ENCODE results near the gene RPS24. TPM values are rescaled to one million over a fixed set of nuclear protein-coding genes. Genes with fewer than 3 reads are reported as not detected.
"Not testable (repeated sequence)": the region's sequence is repeated elsewhere in the genome, so short reads cannot be mapped to it uniquely, and the experiment has no call there.

RPS24 gene
- total and polyA plus RNA-seq, 2 of the 8 experiments (the other 6 are each of a cell fraction or from before 2014, with no cell fraction given): 2,128 to 3,943 TPM

DNA sequence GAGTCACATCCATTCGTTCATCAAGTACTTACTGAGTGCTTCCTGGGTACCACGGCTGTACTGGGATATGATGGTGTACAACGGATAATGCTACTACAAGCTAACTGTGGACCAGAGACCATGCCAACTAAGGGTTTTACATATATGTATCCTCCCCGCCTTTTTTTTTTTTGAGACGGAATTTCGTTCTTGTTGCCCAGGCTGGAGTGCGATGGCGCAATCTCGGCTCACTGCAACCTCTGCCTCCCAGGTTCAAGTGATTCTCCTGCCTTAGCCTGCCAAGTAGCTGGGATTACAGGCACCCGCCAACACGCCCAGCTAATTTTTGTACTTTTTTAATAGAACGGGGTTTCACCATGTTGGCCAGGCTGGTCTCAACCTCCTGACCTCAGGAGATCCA, 36.4 kb downstream of the RPS24 start:
- H4K20me1 ChIP-seq (replicated peaks in 1 of 2; ENCODE audit: control insufficient read depth in 1 of 2, insufficient read depth in 2 of 2, low read length in 2 of 2); H2BK12ac ChIP-seq (ENCODE audit: low read depth, low read length); H3K4me2 ChIP-seq (ENCODE audit: insufficient read depth in 1 of 2, low read depth in 2 of 2, low read length in 2 of 2); H3K9ac ChIP-seq (replicated peaks in 1 of 4; ENCODE audit: extremely low read depth in 1 of 4, low read depth in 3 of 4, low read length in 3 of 4); H3K14ac ChIP-seq (ENCODE audit: insufficient read length); POLR2A ChIA-PET (ENCODE audit: partially characterized antibody); H3K9me3 ChIP-seq (ENCODE audit: insufficient read depth in 2 of 2, low read depth in 1 of 2, low read length in 1 of 2); H2BK5ac ChIP-seq (ENCODE audit: low read depth, low read length); H3K36me3 ChIP-seq (ENCODE audit: control insufficient read depth in 2 of 4, insufficient read depth in 4 of 4, low read length in 3 of 4); FAIRE-seq; H2AK5ac ChIP-seq (ENCODE audit: low read depth, low read length); H3K79me2 ChIP-seq (ENCODE audit: control insufficient read depth in 1 of 2, insufficient read depth in 2 of 2, low read length in 2 of 2); H3K56ac ChIP-seq (replicated peaks; ENCODE audit: insufficient read length, low read depth, low read length); H2BK15ac ChIP-seq (ENCODE audit: low read length); H3K79me1 ChIP-seq (ENCODE audit: low read depth, low read length); H2BK120ac ChIP-seq (replicated peaks; ENCODE audit: low read depth, low read length); H2BK20ac ChIP-seq (ENCODE audit: low read length); DNase-seq (ENCODE audit: low read depth in 1 of 2, low spot score in 2 of 2); H4K91ac ChIP-seq (replicated peaks; ENCODE audit: insufficient read length, low read length); H2AFZ ChIP-seq (ENCODE audit: low read length); H3K27me3 ChIP-seq (replicated peaks in 1 of 4; ENCODE audit: control insufficient read depth in 3 of 4, extremely low read depth in 1 of 4, insufficient read depth in 3 of 4, low read length in 3 of 4); H3K4me3 ChIP-seq (ENCODE audit: extremely low read depth in 1 of 4, insufficient read depth in 2 of 4, low read depth in 3 of 4, low read length in 4 of 4); H4K8ac ChIP-seq (ENCODE audit: extremely low read depth, insufficient read depth, low read length); H3K18ac ChIP-seq (ENCODE audit: extremely low read depth, low read length); H3K27ac ChIP-seq (ENCODE audit: low read depth, low read length); H4K5ac ChIP-seq (ENCODE audit: insufficient read length, low read depth, low read length); H3K23me2 ChIP-seq (ENCODE audit: low read depth, low read length); H3K4me1 ChIP-seq (replicated peaks in 1 of 4; ENCODE audit: control insufficient read depth in 3 of 4, insufficient read depth in 4 of 4, low read length in 3 of 4); H3K23ac ChIP-seq (ENCODE audit: insufficient read length); H3K4ac ChIP-seq (replicated peaks; ENCODE audit: insufficient read length, low read depth, low read length): not testable (repeated sequence)
- CTCF ChIA-PET (ENCODE audit: partially characterized antibody): interaction anchor here (0.7 to 1.6 kb wide), 5 partner anchors 9 to 490 kb away, joined by 3 to 5 read pairs (median 4); no protein-coding TSS in a partner anchor
- WGBS, 2 experiments (ENCODE audit: extremely low coverage in 1 of 2, insufficient coverage in 1 of 2, insufficient read length in 1 of 2, insufficient replicate concordance in 2 of 2, low coverage in 1 of 2, low lambda C conversion rate in 2 of 2, missing lambda C conversion rate in 1 of 2): 89% methylated on average over 12 of the region's 12 CpGs; no CpG with 5 or more reads in 1 of the 2 experiments
